GM12801 (cell line): ENCODE results near the gene HELB.

Source experiments
- TF ChIP-seq, protein P1 (sequence below): IDR thresholded peaks from one replicate; pipeline ENCODE4 v1.5.1; 2011; ENCODE audit warnings: control low read depth; ENCODE audit not compliant: insufficient read length; ENCODE audit errors: extremely low read depth

HELB gene

DNA sequence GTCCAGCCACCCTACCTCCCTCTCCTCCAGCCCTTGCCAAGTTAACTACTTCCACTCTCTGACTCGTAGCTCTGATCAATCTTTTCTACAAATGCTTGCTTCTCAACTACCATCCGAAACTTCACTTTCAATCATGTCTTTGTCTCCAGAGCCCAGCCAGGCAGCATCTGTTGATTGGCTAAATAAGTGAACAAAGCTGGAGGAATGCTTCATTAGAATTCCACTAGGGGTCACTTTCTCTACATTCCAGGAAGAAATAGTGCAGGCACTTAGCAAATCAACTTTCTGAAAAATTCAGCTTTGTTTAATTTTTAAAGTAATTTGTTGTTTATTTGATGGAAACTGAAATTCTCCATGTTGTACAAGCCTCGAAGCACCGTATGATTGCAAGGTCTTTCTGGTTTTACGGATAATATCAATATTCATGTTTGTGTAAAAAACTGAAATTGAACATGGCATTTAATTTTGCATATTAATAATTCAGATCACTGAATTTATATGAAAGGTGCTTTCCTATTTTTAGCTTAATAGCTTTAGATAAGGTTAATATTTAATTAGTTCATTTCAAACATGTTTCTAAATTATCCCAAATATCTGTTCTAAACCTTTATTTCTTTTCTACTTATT lies 32.4 kb upstream of the HELB start:
- TF ChIP-seq, protein P1, sequence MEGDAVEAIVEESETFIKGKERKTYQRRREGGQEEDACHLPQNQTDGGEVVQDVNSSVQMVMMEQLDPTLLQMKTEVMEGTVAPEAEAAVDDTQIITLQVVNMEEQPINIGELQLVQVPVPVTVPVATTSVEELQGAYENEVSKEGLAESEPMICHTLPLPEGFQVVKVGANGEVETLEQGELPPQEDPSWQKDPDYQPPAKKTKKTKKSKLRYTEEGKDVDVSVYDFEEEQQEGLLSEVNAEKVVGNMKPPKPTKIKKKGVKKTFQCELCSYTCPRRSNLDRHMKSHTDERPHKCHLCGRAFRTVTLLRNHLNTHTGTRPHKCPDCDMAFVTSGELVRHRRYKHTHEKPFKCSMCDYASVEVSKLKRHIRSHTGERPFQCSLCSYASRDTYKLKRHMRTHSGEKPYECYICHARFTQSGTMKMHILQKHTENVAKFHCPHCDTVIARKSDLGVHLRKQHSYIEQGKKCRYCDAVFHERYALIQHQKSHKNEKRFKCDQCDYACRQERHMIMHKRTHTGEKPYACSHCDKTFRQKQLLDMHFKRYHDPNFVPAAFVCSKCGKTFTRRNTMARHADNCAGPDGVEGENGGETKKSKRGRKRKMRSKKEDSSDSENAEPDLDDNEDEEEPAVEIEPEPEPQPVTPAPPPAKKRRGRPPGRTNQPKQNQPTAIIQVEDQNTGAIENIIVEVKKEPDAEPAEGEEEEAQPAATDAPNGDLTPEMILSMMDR = no peak

DNA sequence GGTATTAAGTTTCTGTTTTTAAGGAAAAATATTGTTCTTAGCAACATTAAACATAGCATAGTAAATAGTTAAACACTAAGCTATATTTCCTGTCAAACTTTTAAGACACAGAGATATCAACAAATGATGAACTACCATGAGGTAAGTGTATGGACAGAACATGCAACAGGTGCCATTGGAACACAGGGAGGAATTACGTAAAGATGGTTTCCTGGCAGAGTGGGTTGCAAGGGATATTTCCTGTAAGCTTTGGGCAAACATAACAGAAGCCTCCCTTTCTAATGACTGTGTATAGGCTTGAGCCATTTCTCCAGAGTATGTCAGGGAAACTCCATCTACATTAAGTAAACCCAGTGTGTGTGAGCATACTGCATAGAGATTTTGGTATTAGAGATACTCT lies 31.7 kb upstream of the HELB start:
- TF ChIP-seq, protein P1 = no peak

DNA sequence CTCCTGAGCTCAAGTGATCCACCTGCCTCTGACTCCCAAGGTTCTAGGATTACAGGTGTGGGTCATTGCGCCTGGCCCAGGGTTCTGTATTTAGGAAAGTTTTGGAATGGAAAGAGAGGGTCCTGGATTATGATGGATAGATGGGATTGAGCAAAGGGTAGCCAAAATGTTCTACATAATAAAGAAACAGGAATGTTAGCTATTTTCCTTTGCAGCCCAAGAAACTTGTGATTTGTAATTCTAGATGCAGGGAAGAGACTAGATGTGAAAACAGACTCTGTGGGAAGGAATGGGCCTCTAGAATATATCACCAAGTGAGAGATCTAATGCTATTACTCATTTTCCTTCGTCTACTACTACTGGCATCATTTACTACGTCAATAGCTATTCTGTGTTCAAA lies 29.6 kb upstream of the HELB start:
- TF ChIP-seq, protein P1 = no peak

DNA sequence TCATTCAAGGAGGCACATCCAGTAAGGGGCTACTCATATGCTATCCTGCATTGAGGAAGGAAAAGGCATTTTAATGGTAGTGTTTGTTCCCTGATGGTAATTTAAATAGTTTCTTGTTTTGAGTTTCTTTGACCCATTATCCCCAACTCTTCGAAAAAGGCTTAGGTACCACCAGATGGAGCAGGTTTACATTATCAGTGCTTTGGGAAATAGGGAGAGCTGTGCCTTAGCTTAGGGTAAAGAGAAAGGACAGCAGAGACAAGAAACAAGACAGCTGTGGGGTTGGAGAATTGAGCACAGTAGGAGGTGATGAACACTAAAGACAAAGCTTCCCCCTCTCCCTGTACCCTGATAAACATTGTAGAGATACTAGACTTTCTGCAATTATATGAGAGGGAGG lies 29.1 kb upstream of the HELB start:
- TF ChIP-seq, protein P1 = no peak

DNA sequence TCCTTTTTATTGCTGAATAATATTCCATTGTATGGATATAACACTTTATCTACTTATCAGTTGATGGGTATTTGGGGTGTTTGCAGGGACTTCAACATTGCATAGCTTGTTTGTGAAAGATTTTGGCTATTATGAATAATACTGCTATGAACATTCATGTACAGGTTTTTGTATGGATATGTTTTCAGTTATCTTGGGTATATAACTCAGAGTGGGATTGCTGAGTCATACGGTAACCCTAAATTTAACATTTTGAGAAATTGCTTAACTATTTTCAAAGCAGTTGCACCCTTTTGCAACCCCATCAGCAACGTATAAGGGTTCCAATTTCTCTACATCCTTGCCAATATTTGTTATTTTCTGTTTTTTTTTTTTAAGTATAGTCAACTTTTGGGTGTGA lies 27.3 kb upstream of the HELB start:
- TF ChIP-seq, protein P1 = no peak

DNA sequence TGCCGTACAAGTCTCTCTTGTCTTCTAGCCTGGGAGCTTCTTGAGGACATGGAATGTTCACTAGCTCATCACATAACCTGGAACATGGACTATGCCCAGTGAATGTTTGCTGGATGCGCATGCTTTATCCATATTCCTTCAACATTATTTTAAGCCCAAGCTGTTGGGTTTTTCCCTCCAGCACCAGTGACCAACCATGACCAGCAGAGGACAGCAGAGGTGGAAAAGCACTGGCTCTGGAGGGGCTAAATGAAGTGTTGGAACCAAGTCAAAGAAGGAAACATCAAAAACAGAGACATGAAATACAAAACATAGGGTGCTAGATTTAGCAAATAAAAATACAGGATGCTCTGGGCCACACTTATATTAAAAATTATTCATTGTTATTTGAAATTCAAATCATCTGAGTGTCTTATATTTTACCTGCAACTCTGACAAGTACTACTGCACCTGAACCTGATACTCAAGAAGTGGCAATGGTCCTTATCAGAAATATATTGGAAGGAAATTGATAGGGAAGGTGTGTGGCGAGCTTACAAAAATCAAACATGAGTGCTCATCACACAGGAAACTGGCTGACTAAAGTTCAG lies 23.1 kb upstream of the HELB start:
- TF ChIP-seq, protein P1 = no peak

DNA sequence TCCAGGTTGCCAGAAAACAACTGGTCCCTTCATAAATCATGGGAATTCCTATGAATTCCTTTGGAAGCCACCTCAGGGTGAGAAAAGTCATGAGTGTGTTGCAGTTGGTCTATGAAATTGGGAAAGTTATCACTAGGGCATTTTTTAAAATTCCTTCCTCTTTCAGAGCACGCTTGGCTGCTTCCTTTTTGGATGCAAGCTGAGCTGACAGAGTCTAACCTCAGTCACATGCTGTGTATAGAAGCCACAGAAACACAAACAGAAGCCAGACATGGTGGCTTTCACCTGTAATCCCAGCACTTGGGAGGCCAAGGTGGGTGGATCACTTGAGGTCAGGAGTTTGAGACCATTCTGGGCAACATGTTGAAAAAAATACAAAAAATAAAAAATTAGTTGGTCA lies 21.7 kb upstream of the HELB start:
- TF ChIP-seq, protein P1 = no peak
